GM12891 (cell line): ENCODE data around the gene CASP8AP2.
"Not testable (repeated sequence)": the region's sequence is repeated elsewhere in the genome, so short reads cannot be mapped to it uniquely, and the experiment has no call there.

Experiments used
- DNase-seq: peaks from one replicate; pipeline ENCODE4 v3.0.0; 2011; ENCODE audit warnings: low spot score; ENCODE audit not compliant: insufficient read length
- FAIRE-seq: peaks from 2 replicates; lab custom pipeline; 2011; peaks lifted over from hg19 to GRCh38; lab: Jason Lieb, UNC
- PAX5 ChIP-seq: IDR thresholded peaks from 2 replicates; pipeline ENCODE4 v1.6.1; 2011; ENCODE audit warnings: low read length, moderate library complexity, mild to moderate bottlenecking; ENCODE audit not compliant: insufficient read depth, severe bottlenecking
- POLR2A ChIP-seq: IDR thresholded peaks from 2 replicates; pipeline ENCODE4 v1.6.1; 2011; ENCODE audit warnings: low read depth, low read length, control low read depth
- POLR2AphosphoS5 ChIP-seq: IDR thresholded peaks from 2 replicates; pipeline ENCODE4 v1.6.1; 2011; ENCODE audit warnings: low read depth, low read length, control low read depth
- POU2F2 ChIP-seq: IDR thresholded peaks from 2 replicates; pipeline ENCODE4 v1.6.1; 2011; ENCODE audit warnings: low read depth, mild to moderate bottlenecking, control low read depth, low read length, moderate library complexity
- SPI1 ChIP-seq: IDR thresholded peaks from 2 replicates; pipeline ENCODE4 v1.6.1; 2011; ENCODE audit warnings: low read depth, low read length, control low read depth
- TAF1 ChIP-seq: IDR thresholded peaks from 2 replicates; pipeline ENCODE4 v1.6.1; 2011; ENCODE audit warnings: low read depth, low read length, control low read depth

The CASP8AP2 gene

GRCh38 chr6:89792881-89793280, 36.8 kb upstream of the CASP8AP2 start:
- TF ChIP-seq POLR2AphosphoS5 (no peak), POLR2A (no peak), TAF1 (no peak), POU2F2 (no peak), SPI1 (peak; percentile 41; the same call in 1 of the 2 replicates), PAX5 (no peak)
- peak; percentile 25 for DNase-seq
- peak; percentile 92 for FAIRE-seq

- TF ChIP-seq TAF1, result no peak
- TF ChIP-seq PAX5, result no peak
- TF ChIP-seq POLR2AphosphoS5, result no peak
- TF ChIP-seq POLR2A, result no peak
- no peak for TF ChIP-seq SPI1
- FAIRE-seq (peak; percentile 20), DNase-seq (no peak)
Measured at GRCh38 chr6:89793586-89793985, 36.1 kb upstream of the CASP8AP2 start.

- TF ChIP-seq PAX5 (no peak), POLR2AphosphoS5 (no peak), POLR2A (no peak), TAF1 (no peak), SPI1 (no peak), POU2F2 (no peak)
- FAIRE-seq (peak; percentile 35), DNase-seq (no peak)
Measured at GRCh38 chr6:89794324-89794723, 35.4 kb upstream of the CASP8AP2 start.

GRCh38 chr6:89797317-89797716, 32.4 kb upstream of the CASP8AP2 start:
- TF ChIP-seq POLR2AphosphoS5 (no peak), POLR2A (no peak), PAX5 (no peak)
- no peak for DNase-seq
- no peak for FAIRE-seq

- FAIRE-seq, result no peak
Measured at GRCh38 chr6:89799096-89799495, 30.6 kb upstream of the CASP8AP2 start.

GRCh38 chr6:89799756-89800155, 29.9 kb upstream of the CASP8AP2 start:
- DNase-seq, result no peak
- FAIRE-seq, result no peak
- TF ChIP-seq SPI1 (no peak), POLR2A (no peak), POLR2AphosphoS5 (no peak), PAX5 (no peak), TAF1 (no peak), POU2F2 (no peak)

More at GRCh38 chr6:89799096-89799495, 30.6 kb upstream of the CASP8AP2 start:
- DNase-seq, result no peak
- TF ChIP-seq POLR2AphosphoS5 (no peak), POLR2A (no peak), TAF1 (no peak)

- TF ChIP-seq TAF1 (no peak), SPI1 (no peak), POLR2A (no peak)
- FAIRE-seq (no peak), DNase-seq (no peak)
Measured at GRCh38 chr6:89803271-89803670, 26.4 kb upstream of the CASP8AP2 start.

GRCh38 chr6:89805814-89806371, 23.8 kb upstream of the CASP8AP2 start:
- DNase-seq, result no peak
- FAIRE-seq, result no peak
- no peak for TF ChIP-seq TAF1
- TF ChIP-seq POLR2A, result no peak
- TF ChIP-seq POLR2AphosphoS5, result no peak

- FAIRE-seq, result no peak
- TF ChIP-seq SPI1, result no peak
- no peak for TF ChIP-seq POLR2AphosphoS5
- TF ChIP-seq POU2F2, result no peak
- TF ChIP-seq POLR2A, result no peak
- TF ChIP-seq PAX5, result no peak
- no peak for TF ChIP-seq TAF1
- no peak for DNase-seq
Measured at GRCh38 chr6:89807581-89807980, 22.1 kb upstream of the CASP8AP2 start.

GRCh38 chr6:89813422-89813821, 16.3 kb upstream of the CASP8AP2 start:
- DNase-seq, FAIRE-seq: not testable (repeated sequence)

GRCh38 chr6:89817481-89817880, 12.2 kb upstream of the CASP8AP2 start:
- FAIRE-seq, result no peak
- DNase-seq, result no peak
- TF ChIP-seq POLR2A (no peak), PAX5 (no peak), POLR2AphosphoS5 (no peak), TAF1 (no peak)

- no peak for TF ChIP-seq SPI1
- TF ChIP-seq PAX5, result no peak
- no peak for TF ChIP-seq POLR2AphosphoS5
- no peak for TF ChIP-seq TAF1
- no peak for TF ChIP-seq POU2F2
- no peak for TF ChIP-seq POLR2A
- DNase-seq (no peak), FAIRE-seq (no peak)
Measured at GRCh38 chr6:89818977-89819335, 10.7 kb upstream of the CASP8AP2 start.
